ENCODE results near the gene ADARB1. TPM values are rescaled to one million over a fixed set of nuclear protein-coding genes. Genes with fewer than 3 reads are reported as not detected.

The ADARB1 gene
- total RNA-seq, 2 donors from 2014 or later: 8.7 to 9.3 TPM

- intact Hi-C loops (cut with DNase I): no loop called here
- no peaks in the 10 kb centered on the region for H3K36me3 ChIP-seq
- TF ChIP-seq, protein P1, sequence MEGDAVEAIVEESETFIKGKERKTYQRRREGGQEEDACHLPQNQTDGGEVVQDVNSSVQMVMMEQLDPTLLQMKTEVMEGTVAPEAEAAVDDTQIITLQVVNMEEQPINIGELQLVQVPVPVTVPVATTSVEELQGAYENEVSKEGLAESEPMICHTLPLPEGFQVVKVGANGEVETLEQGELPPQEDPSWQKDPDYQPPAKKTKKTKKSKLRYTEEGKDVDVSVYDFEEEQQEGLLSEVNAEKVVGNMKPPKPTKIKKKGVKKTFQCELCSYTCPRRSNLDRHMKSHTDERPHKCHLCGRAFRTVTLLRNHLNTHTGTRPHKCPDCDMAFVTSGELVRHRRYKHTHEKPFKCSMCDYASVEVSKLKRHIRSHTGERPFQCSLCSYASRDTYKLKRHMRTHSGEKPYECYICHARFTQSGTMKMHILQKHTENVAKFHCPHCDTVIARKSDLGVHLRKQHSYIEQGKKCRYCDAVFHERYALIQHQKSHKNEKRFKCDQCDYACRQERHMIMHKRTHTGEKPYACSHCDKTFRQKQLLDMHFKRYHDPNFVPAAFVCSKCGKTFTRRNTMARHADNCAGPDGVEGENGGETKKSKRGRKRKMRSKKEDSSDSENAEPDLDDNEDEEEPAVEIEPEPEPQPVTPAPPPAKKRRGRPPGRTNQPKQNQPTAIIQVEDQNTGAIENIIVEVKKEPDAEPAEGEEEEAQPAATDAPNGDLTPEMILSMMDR (IDR thresholded peaks at IDR 0.05): no peak
Observed at GRCh38 chr21:45202344-45202743, 128.0 kb downstream of the ADARB1 start.

GRCh38 chr21:45202889-45203288 is 128.5 kb downstream of the ADARB1 start:
- H3K27ac ChIP-seq: no peak overlapping the region
- no peak overlapping the region for H3K4me3 ChIP-seq
- H3K9me3 ChIP-seq: no peaks in the 10 kb centered on the region
- no peaks in the 10 kb centered on the region for H3K4me1 ChIP-seq
- no peaks in the 10 kb centered on the region for H3K36me3 ChIP-seq
- H3K27me3 ChIP-seq: no peaks in the 10 kb centered on the region
- no peak overlapping the region for H3K9ac ChIP-seq (ENCODE audit: low read depth in 2 of 2, low read length in 2 of 2)
- intact Hi-C loops (cut with DNase I): no loop called here
- DNase-seq: no peak
- TF ChIP-seq, protein P1 (IDR thresholded peaks at IDR 0.05): no peak

More at GRCh38 chr21:45202344-45202743, 128.0 kb downstream of the ADARB1 start:
- no peaks in the 10 kb centered on the region for H3K27me3 ChIP-seq
- no peak overlapping the region for H3K9ac ChIP-seq (ENCODE audit: low read depth in 2 of 2, low read length in 2 of 2)
- no peaks in the 10 kb centered on the region for H3K9me3 ChIP-seq
- H3K4me3 ChIP-seq: no peak overlapping the region
- no peak for DNase-seq
- no peaks in the 10 kb centered on the region for H3K4me1 ChIP-seq
- no peak overlapping the region for H3K27ac ChIP-seq

GRCh38 chr21:45203983-45204382 is 129.6 kb downstream of the ADARB1 start:
- TF ChIP-seq, protein P1 (IDR thresholded peaks at IDR 0.05): no peak
- Histone ChIP-seq H3K27ac (no peak overlapping the region), H3K4me3 (no peak overlapping the region), H3K9me3 (no peaks in the 10 kb centered on the region), H3K36me3 (no peaks in the 10 kb centered on the region), H3K4me1 (no peaks in the 10 kb centered on the region), H3K9ac (ENCODE audit: low read depth in 2 of 2, low read length in 2 of 2) (no peak overlapping the region), H3K27me3 (no peaks in the 10 kb centered on the region)
- no peak for DNase-seq
- intact Hi-C loops (cut with DNase I): no loop called here

DNA sequence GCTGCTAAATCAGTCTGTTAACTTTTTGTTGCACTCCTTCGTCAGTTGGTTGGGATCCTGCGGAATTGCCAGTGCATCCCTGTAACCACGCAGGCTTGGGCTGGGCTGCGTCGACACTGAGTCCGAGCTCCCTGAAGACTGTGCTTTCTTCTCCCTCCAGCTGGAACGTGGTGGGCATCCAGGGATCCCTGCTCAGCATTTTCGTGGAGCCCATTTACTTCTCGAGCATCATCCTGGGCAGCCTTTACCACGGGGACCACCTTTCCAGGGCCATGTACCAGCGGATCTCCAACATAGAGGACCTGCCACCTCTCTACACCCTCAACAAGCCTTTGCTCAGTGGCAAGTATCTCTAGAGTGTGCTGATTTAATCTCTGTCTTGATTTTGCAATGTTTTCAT is 130.0 kb downstream of the ADARB1 start:
- no peak for DNase-seq
- H3K36me3 ChIP-seq: no peaks in the 10 kb centered on the region

DNA sequence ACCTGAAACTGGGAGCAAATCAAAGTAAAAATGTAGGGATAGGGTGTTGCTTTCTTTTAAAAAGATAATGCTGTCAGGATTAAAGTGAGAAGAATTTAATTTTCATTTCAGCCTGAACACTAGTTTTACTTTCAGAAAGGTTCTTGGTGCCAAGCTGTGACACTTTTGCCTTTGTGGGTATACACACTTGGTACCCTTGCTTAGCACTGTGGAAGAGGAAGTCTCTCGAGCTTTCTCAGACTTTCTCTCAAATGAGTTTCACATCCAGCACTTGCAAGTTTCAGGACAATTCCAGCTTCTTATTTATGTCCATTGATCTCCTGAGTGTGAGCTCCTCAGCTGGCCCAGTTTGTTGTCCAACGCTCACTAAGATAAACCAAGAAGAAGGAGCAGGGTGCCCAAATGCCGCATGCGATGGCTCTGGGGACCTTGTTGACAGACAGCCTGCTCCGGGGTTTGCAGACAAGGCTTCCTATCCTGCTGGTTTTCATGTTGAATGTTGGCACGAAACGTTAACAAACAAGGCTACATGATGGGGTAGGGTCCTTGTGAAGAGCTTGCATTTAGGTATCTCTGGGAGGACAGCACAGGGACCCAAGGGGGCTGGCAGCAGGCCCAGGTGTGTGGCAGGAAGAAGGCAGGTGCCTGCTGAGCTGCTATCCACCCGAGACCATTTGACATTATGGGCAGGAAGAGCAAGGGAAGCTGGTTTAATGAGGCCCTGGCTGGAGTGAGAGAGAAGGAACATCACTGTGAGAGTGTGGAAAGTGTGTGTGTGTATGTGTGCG is 133.7 kb downstream of the ADARB1 start:
- Histone ChIP-seq H3K36me3 (no peaks in the 10 kb centered on the region), H3K4me3 (no peak overlapping the region), H3K27me3 (no peaks in the 10 kb centered on the region), H3K4me1 (no peaks in the 10 kb centered on the region), H3K9me3 (no peaks in the 10 kb centered on the region), H3K9ac (ENCODE audit: low read depth in 2 of 2, low read length in 2 of 2) (no peak overlapping the region), H3K27ac (no peak overlapping the region)
- TF ChIP-seq, protein P1 (IDR thresholded peaks at IDR 0.05): no peak
- no peak for DNase-seq
- intact Hi-C loops (cut with DNase I): no loop called here

More for the DNA sequence above, 130.0 kb downstream of the ADARB1 start:
- no peaks in the 10 kb centered on the region for H3K27me3 ChIP-seq
- H3K27ac ChIP-seq: no peak overlapping the region
- TF ChIP-seq, protein P1 (IDR thresholded peaks at IDR 0.05): no peak
- H3K4me3 ChIP-seq: no peak overlapping the region
- no peaks in the 10 kb centered on the region for H3K4me1 ChIP-seq
- H3K9ac ChIP-seq (ENCODE audit: low read depth in 2 of 2, low read length in 2 of 2): no peak overlapping the region
- H3K9me3 ChIP-seq: no peaks in the 10 kb centered on the region
- intact Hi-C loops (cut with DNase I): no loop called here
